A172 (cell line): Measurements from ENCODE around the gene HMCES. TPM values are rescaled to one million over a fixed set of nuclear protein-coding genes. Genes with fewer than 3 reads are reported as not detected.
"Not testable (repeated sequence)": the region's sequence is repeated elsewhere in the genome, so short reads cannot be mapped to it uniquely, and the experiment has no call there.

Experiments
- DNase-seq: peaks from one replicate; pipeline ENCODE4 v3.0.0-alpha.2; 2015; ENCODE audit warnings: low spot score
- total RNA-seq: library from RNA; depleted of rRNA; stranded (reverse); fragments of >200 nt; shearing (Covaris generic); gene quantifications from 2 replicates; pipeline ENCODE4 v1.2.3, GENCODE V29; 2014

The HMCES gene
- total RNA-seq, 1 experiment from 2014 or later, result 97.1 TPM

GRCh38 chr3:129320261-129320660 is 41.6 kb downstream of the HMCES start:
- DNase-seq, result no peak

- DNase-seq, result no peak
Measured at GRCh38 chr3:129320825-129321487, 42.3 kb downstream of the HMCES start.

- no peak for DNase-seq
Measured at GRCh38 chr3:129321887-129322286, 43.2 kb downstream of the HMCES start.

GRCh38 chr3:129323651-129324294 is 45.1 kb downstream of the HMCES start:
- DNase-seq, result no peak

- DNase-seq, result no peak
Measured at GRCh38 chr3:129324855-129325254, 46.2 kb downstream of the HMCES start.

GRCh38 chr3:129325383-129325782 is 46.7 kb downstream of the HMCES start:
- no peak for DNase-seq

- no peak for DNase-seq
Measured at GRCh38 chr3:129326138-129326537, 47.5 kb downstream of the HMCES start.

- no peak for DNase-seq
Measured at GRCh38 chr3:129326595-129326994, 47.9 kb downstream of the HMCES start.

GRCh38 chr3:129327510-129327909 is 48.8 kb downstream of the HMCES start:
- DNase-seq, result no peak

- no peak for DNase-seq
Measured at GRCh38 chr3:129329858-129330257, 51.2 kb downstream of the HMCES start.

- no peak for DNase-seq
Measured at GRCh38 chr3:129330409-129330808, 51.7 kb downstream of the HMCES start.

- DNase-seq, result no peak
Measured at GRCh38 chr3:129333891-129334290, 55.2 kb downstream of the HMCES start.

GRCh38 chr3:129336093-129336706 is 57.5 kb downstream of the HMCES start:
- no peak for DNase-seq

GRCh38 chr3:129337719-129338118 is 59.0 kb downstream of the HMCES start:
- DNase-seq, result not testable (repeated sequence)

GRCh38 chr3:129339186-129339585 is 60.5 kb downstream of the HMCES start:
- not testable (repeated sequence) for DNase-seq

- DNase-seq, result not testable (repeated sequence)
Measured at GRCh38 chr3:129339833-129340232, 61.2 kb downstream of the HMCES start.

- DNase-seq, result no peak
Measured at GRCh38 chr3:129341331-129342141, 62.9 kb downstream of the HMCES start.

- no peak for DNase-seq
Measured at GRCh38 chr3:129343643-129344360, 65.1 kb downstream of the HMCES start.

GRCh38 chr3:129344540-129345220 is 66.0 kb downstream of the HMCES start:
- DNase-seq, result no peak

GRCh38 chr3:129345281-129345680 is 66.6 kb downstream of the HMCES start:
- no peak for DNase-seq

GRCh38 chr3:129345971-129346370 is 67.3 kb downstream of the HMCES start:
- DNase-seq, result no peak
